Natural killer cell treated with Interleukin-12 subunit alpha and Interleukin-12 subunit beta and Interleukin-15 and Interleukin-18, amount 100 ng/mL, for 72 hours (primary cell): Measurements from ENCODE around the gene GRM6. TPM values are rescaled to one million over a fixed set of nuclear protein-coding genes. Genes with fewer than 3 reads are reported as not detected.

Experiments used
- ATAC-seq, 2 donors: fragments of 150-1000 bp; cut with Tn5 transposase in 1 of 2; sonication (Bioruptor Pico), chemical (Tn5 transposase) in 1 of 2; 2 replicates each; pipeline ENCODE4 v1.10.0; 2021
- DNase-seq: peaks from one replicate; pipeline ENCODE4 v3.0.0; 2022; ENCODE audit warnings: low spot score
- H3K27ac Mint-ChIP-seq, 2 donors: 1 replicate in 1 of 2; 2 replicates in 1 of 2; pipeline ENCODE4 v1.8.0; 2022; ENCODE audit warnings: mixed read lengths in 2 of 2, mild to moderate bottlenecking in 1 of 2, moderate library complexity in 1 of 2
- H3K27me3 Mint-ChIP-seq, 2 donors: 1 replicate in 1 of 2; 2 replicates in 1 of 2; pipeline ENCODE4 v1.8.0; 2022; ENCODE audit warnings: mixed read lengths in 2 of 2
- H3K36me3 Mint-ChIP-seq: one replicate; pipeline ENCODE4 v1.8.0; 2022; ENCODE audit warnings: mixed read lengths
- H3K4me1 Mint-ChIP-seq, 2 donors: 1 replicate in 1 of 2; 2 replicates in 1 of 2; pipeline ENCODE4 v1.8.0; 2022; ENCODE audit warnings: low read depth in 2 of 2, mixed read lengths in 2 of 2, mild to moderate bottlenecking in 1 of 2
- H3K4me3 Mint-ChIP-seq: one replicate; pipeline ENCODE4 v1.8.0; 2022; ENCODE audit warnings: mixed read lengths
- H3K9me3 Mint-ChIP-seq: 2 replicates; pipeline ENCODE4 v1.8.0; 2022; ENCODE audit warnings: mixed read lengths
- total RNA-seq, 2 donors: library from RNA; stranded (reverse); gene quantifications; one replicate each; pipeline ENCODE4 v1.2.3, GENCODE V29; 2022

Gene GRM6
- total RNA-seq, 2 donors from 2014 or later = not detected

- no peak for ATAC-seq
- H3K36me3 Mint-ChIP-seq = peaks cover 68% of the 10 kb centered on the region
Observed at GRCh38 chr5:178931846-178932760, 63.0 kb downstream of the GRM6 start.

More at GRCh38 chr5:178931846-178932760, 63.0 kb downstream of the GRM6 start:
- Mint-ChIP-seq H3K27me3 (no peaks in the 10 kb centered on the region), H3K9me3 (peaks cover 48% of the 10 kb centered on the region), H3K4me3 (no peak overlapping the region), H3K4me1 (no peaks in the 10 kb centered on the region), H3K27ac (no peak overlapping the region)
- DNase-seq = no peak

Other genes starting within 250 kb of the GRM6 start
- 10 to 100 TPM; 10.3 to 18.7 TPM for gene ZNF354B, start 135.4 kb downstream of the GRM6 start, total RNA-seq
- under 1 TPM in 1 of 2 donors, not detected in 1; 0.12 TPM for gene ZFP2, start 99.4 kb downstream of the GRM6 start, total RNA-seq
- not detected for gene ZNF454, start 54.1 kb downstream of the GRM6 start, total RNA-seq
- 1 to 10 TPM; 3.2 to 4.6 TPM for gene ZNF879, start 28.5 kb upstream of the GRM6 start, total RNA-seq
- 1 to 10 TPM; 3.2 to 7.3 TPM for gene ZNF354C, start 65.1 kb upstream of the GRM6 start, total RNA-seq